Activated CD8-positive, alpha-beta T cell treated with anti-CD3 and anti-CD28 coated beads, Interleukin-2, amount 10 ng/mL, durations not matched to agents 7 days and 5 days (primary cell): Measurements from ENCODE around the gene BCAR1. TPM values are rescaled to one million over a fixed set of nuclear protein-coding genes. Genes with fewer than 3 reads are reported as not detected.
"Not testable (repeated sequence)": the region's sequence is repeated elsewhere in the genome, so short reads cannot be mapped to it uniquely, and the experiment has no call there.

ENCODE experiments used
- ATAC-seq: fragments of 150-1000 bp; cut with Tn5 transposase; one replicate; pipeline ENCODE4 v1.10.0; 2021; ENCODE audit warnings: moderate library complexity
- CTCF ChIA-PET: fragments of 350-600 bp; sonication (Branson Sonifier 250); formaldehyde crosslinking; loops from one replicate; lab custom pipeline; 2021; ENCODE audit warnings: antibody characterized with exemption; lab: Charles Lee
- POLR2A ChIA-PET: fragments of 350-600 bp; sonication (Branson Sonifier 250); formaldehyde crosslinking; loops from one replicate; lab custom pipeline; 2021; ENCODE audit warnings: antibody characterized with exemption; lab: Charles Lee
- DNase-seq: peaks from one replicate; pipeline ENCODE4 v3.0.0-alpha.2; 2020
- H3K27ac Mint-ChIP-seq: one replicate; pipeline ENCODE4 v1.8.0; 2021; ENCODE audit warnings: mild to moderate bottlenecking, mixed read lengths
- H3K27me3 Mint-ChIP-seq: one replicate; pipeline ENCODE4 v1.8.0; 2021; ENCODE audit warnings: low read depth, mixed read lengths
- H3K36me3 Mint-ChIP-seq: one replicate; pipeline ENCODE4 v1.8.0; 2021; ENCODE audit warnings: low read depth, mixed read lengths
- H3K4me1 Mint-ChIP-seq: one replicate; pipeline ENCODE4 v1.8.0; 2021; ENCODE audit warnings: low read depth, mixed read lengths
- H3K4me3 Mint-ChIP-seq: one replicate; pipeline ENCODE4 v1.8.0; 2021; ENCODE audit warnings: mild to moderate bottlenecking, mixed read lengths
- H3K9me3 Mint-ChIP-seq: one replicate; pipeline ENCODE4 v1.8.0; 2022; ENCODE audit warnings: mixed read lengths; ENCODE audit not compliant: insufficient read depth
- total RNA-seq, 2 experiments: library from RNA; stranded (reverse); gene quantifications; one replicate each; pipeline ENCODE4 v1.2.3, GENCODE V29; 2021

Gene BCAR1
- total RNA-seq, 2 experiments from 2014 or later, result 0.08 TPM; not detected in 1

DNA sequence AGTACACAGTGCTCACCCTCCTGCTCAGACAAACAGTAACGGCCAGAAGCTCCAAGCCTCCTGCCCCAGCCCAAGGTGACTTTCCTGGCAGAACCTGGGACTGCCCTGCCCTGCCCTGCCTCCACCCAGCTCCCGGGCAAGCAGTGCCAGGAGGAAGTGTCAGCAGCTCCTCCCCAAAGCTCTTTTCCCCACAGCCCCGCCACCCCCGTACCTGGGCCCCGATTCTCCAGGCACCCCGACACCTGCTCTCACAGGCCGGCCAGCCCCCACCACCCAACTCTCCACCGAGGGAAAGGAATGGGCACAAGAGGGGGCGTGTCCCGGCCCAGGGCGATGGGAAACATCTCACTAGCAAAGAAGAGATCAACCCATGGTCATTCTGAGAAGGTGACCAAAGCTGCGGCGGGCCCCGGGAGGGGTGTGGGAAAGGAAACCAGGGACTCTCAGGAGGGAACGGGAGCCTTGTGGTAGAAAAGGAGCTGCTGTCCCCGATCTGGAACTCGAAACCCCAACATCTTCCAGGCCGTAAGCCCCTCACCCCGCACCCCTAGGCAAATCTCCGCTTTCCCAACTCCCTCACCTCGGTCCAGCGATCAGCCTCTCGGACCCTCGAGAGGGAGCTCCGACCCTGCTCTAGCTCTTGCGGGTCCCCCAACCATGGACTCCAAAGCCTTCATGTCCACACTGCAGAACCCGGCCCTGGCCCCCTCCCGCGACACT is 1.2 kb downstream of the BCAR1 start:
- no peak overlapping the region for H3K27ac Mint-ChIP-seq

DNA sequence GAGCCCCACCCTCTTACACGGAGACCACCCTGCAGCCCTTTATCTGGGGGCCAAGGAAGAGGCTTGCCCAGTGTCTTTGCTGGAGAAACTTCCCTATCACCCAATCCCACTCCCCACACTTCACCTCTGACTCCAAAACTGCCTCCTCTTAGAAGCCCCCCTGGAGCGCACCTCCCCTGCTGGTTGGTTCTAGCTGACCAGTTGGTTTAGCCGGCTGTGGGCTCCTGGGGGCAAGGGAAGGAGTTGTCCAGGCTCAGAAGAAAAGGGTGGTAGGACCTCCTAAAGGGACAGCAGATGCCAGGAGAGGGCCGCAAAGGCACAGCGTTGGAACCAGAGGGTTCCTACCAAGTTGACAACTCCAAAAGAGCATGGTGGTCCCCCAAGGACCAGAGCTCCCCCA is 2.0 kb downstream of the BCAR1 start:
- ATAC-seq, result no peak
- ChIA-PET CTCF (no interaction called here), POLR2A (no interaction called here)
- DNase-seq, result no peak
- no peak overlapping the region for H3K27ac Mint-ChIP-seq
- peaks cover 12% of the 10 kb centered on the region for H3K4me1 Mint-ChIP-seq
- peaks cover 50% of the 10 kb centered on the region for H3K27me3 Mint-ChIP-seq
- no peaks in the 10 kb centered on the region for H3K36me3 Mint-ChIP-seq
- no peak overlapping the region for H3K4me3 Mint-ChIP-seq
- H3K9me3 Mint-ChIP-seq, result no peaks in the 10 kb centered on the region

More for the DNA sequence above, 1.2 kb downstream of the BCAR1 start:
- H3K36me3 Mint-ChIP-seq, result no peaks in the 10 kb centered on the region
- no peak for DNase-seq
- H3K9me3 Mint-ChIP-seq, result no peaks in the 10 kb centered on the region
- CTCF ChIA-PET, result interaction anchor here (1.1 kb wide), 1 partner anchor 16 kb away, joined by 5 read pairs; no protein-coding TSS in a partner anchor
- H3K4me1 Mint-ChIP-seq, result peaks cover 12% of the 10 kb centered on the region
- no peak overlapping the region for H3K4me3 Mint-ChIP-seq
- H3K27me3 Mint-ChIP-seq, result peaks cover 58% of the 10 kb centered on the region
- no peak for ATAC-seq
- POLR2A ChIA-PET, result no interaction called here

DNA sequence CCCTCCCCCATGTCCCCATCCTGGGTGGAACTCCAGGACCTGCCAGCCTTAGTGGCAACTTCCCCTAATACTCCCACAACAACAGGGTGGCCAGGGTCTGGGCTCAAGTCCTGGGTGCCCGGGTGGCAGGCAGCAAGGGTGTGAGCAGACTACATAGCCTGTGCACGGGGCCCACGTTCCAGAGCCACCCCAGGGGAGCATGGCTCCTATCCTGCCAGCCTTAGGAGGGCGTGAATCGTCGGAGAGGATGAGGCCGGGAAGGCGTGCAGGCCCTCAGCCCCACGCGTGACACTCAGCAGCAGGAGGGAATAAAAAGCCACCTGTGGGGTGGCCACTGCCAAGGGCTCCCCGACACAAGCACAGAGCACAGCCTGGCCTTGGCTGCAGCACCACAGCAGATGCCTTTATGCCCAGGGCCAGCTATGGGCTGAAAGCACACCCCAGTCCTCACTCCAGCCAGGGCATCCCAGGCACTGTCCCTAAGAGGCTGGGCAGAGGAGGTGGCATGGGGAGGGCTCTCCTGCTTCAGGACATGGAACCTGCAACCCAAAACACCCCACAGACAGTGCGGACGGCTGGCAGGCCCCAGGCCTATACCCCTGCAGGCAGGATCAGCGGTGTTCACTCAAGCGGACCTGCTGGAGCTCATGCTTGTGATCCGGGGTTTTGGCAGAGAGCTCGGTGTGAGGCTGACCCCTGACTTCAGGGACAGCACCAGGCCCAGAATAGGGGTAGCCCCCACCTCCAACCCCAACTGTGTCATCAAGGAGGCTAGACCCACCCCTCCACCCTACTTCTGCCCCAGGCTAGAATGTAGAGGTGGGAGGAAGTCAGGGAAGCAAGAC is 2.7 kb downstream of the BCAR1 start:
- ChIA-PET POLR2A (no interaction called here), CTCF (no interaction called here)
- H3K9me3 Mint-ChIP-seq, result no peaks in the 10 kb centered on the region
- H3K4me3 Mint-ChIP-seq, result no peak overlapping the region
- DNase-seq (no peak), ATAC-seq (no peak)
- H3K36me3 Mint-ChIP-seq, result no peaks in the 10 kb centered on the region
- H3K4me1 Mint-ChIP-seq, result peaks cover 12% of the 10 kb centered on the region
- peaks cover 45% of the 10 kb centered on the region for H3K27me3 Mint-ChIP-seq
- no peak overlapping the region for H3K27ac Mint-ChIP-seq

DNA sequence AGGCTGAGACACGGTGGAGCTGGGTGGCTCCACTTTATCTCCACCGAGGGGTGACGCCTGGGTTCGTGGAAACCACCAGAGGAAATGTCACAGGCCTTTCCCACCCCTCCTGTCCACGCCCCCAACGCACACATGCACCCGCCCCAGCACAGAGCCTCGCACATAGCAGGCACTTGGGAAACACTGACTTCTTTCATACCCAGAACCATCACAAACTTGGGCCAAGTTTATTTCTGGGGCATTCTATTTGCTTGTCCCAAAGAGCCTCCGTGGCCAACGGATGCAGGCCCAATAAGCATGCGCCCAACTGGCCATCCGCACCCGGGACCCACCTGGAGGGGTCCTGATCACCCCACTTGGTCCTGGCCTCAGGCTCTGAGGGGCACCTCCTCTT is 3.3 kb downstream of the BCAR1 start:
- Mint-ChIP-seq H3K27ac (no peak overlapping the region), H3K4me3 (no peak overlapping the region), H3K27me3 (peaks cover 39% of the 10 kb centered on the region), H3K4me1 (peaks cover 12% of the 10 kb centered on the region), H3K9me3 (no peaks in the 10 kb centered on the region), H3K36me3 (no peaks in the 10 kb centered on the region)
- no peak for ATAC-seq
- no peak for DNase-seq
- CTCF ChIA-PET, result interaction anchor here (0.8 kb wide), 1 partner anchor 14 kb away, joined by 3 read pairs; no protein-coding TSS in a partner anchor
- POLR2A ChIA-PET, result no interaction called here

DNA sequence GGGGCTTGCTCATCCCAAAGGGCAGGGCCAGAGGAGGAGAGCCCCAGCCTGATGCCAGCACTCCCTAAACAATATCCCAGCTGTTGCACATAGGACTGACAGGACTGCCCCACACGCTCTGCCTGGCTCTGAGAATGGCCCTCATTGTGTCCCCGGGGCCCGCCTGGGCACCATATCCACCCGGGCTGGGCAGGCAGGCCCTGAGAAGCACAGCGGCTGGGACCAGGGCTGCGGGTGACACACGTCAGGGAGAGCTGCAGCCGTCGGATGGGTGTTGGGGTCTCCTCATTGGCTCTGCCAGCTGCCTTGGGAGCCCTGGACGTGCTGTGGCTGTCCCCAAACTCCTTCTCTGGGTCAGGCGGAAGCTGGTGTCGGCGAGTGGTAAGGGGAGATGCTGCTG is 4.2 kb downstream of the BCAR1 start:
- CTCF ChIA-PET, result interaction anchor here (0.8 kb wide), 1 partner anchor 14 kb away, joined by 3 read pairs; no protein-coding TSS in a partner anchor
- no peaks in the 10 kb centered on the region for H3K9me3 Mint-ChIP-seq
- H3K4me1 Mint-ChIP-seq, result peaks cover 12% of the 10 kb centered on the region
- no peak overlapping the region for H3K27ac Mint-ChIP-seq
- no peaks in the 10 kb centered on the region for H3K36me3 Mint-ChIP-seq
- DNase-seq (no peak), ATAC-seq (no peak)
- H3K27me3 Mint-ChIP-seq, result peaks cover 32% of the 10 kb centered on the region
- no peak overlapping the region for H3K4me3 Mint-ChIP-seq
- POLR2A ChIA-PET, result no interaction called here

DNA sequence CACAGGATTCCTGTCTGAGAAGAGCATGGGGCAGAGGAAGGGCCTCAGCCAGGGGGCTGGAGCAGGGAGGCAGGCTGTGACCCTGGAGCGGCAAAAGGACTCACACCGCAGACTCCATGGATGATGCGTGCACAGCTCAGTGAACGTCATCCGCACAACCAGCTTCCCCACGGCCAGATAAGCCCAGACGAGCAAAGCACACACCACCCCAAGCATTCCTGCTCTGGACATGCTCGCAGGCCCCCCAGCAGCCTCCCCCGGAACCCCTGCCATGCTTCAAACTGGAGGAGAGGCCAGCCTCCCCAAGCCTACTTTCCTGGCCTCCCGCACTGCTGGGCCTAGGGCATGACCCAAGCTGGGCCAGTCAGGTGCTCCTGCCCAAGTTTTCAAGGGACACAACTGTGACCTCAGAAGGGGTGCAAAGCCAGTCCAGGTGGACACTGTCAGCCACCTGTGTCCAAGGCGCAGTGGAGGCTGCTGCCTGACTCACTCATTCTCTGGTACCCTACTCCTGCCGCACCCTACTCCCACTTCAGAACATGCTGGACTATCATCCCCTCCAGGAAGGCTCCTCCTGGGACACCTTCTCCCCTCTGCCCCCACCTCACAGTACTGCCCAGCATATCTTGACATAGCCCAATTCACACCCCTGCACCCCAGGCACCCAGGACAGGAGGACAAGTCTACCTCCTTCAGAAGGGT is 4.8 kb downstream of the BCAR1 start:
- Mint-ChIP-seq H3K4me3 (no peak overlapping the region), H3K36me3 (no peaks in the 10 kb centered on the region), H3K27me3 (peaks cover 26% of the 10 kb centered on the region), H3K9me3 (no peaks in the 10 kb centered on the region), H3K27ac (no peak overlapping the region), H3K4me1 (peaks cover 6% of the 10 kb centered on the region)
- ChIA-PET POLR2A (no interaction called here), CTCF (no interaction called here)
- DNase-seq, result no peak
- ATAC-seq, result no peak

DNA sequence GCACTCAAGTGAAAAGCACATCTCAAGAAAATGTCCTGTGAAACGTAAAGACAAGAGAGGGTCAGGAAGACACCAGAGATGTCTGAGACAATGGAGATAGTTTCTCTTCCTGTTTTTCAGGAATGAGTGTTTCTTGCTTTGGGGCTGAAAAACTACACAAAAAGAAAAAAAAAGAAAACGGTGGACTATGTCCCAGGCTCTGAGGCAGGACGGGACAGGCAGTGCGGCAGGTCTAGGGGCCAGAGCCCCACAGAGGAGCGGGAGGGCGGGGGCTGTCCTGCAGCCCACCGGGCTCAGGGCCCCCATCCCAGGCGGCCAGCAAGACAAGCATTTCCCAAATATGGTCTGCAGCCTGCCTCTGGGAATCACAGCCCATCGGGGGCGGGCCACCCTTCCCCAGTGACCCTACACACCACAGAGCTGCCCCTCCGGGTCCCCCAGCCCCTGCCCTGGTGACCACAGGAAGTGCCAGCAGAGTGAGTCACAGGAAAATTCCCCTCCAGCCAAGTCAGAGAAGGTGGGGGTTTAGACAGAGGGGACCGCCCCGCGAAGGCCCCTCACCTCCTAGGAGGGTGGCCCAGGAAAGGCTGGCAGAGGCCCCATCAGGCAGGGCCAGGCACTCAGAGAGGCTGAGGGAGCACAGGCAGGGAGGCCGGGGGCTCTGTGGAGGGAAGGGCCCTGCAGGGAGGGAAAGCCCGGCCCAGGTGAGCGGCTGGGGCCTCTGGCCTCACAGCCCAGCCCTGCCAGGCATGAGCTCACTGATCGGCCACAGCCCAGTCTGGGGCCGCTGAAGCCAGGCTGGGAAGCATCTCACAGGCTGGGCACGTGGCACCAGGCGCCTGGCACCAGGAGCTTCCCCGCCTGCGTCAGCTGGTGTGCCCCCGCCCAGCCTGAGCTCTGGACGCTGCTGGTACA is 6.3 kb downstream of the BCAR1 start:
- Mint-ChIP-seq H3K27ac (no peak overlapping the region), H3K27me3 (peaks cover 22% of the 10 kb centered on the region), H3K4me1 (peaks cover 3% of the 10 kb centered on the region), H3K9me3 (no peaks in the 10 kb centered on the region), H3K36me3 (no peaks in the 10 kb centered on the region), H3K4me3 (no peak overlapping the region)
- ChIA-PET POLR2A (no interaction called here), CTCF (interaction anchor here (1.6 kb wide), 1 partner anchor 140 kb away, joined by 4 read pairs; no protein-coding TSS in a partner anchor)
- DNase-seq (no peak), ATAC-seq (no peak)

DNA sequence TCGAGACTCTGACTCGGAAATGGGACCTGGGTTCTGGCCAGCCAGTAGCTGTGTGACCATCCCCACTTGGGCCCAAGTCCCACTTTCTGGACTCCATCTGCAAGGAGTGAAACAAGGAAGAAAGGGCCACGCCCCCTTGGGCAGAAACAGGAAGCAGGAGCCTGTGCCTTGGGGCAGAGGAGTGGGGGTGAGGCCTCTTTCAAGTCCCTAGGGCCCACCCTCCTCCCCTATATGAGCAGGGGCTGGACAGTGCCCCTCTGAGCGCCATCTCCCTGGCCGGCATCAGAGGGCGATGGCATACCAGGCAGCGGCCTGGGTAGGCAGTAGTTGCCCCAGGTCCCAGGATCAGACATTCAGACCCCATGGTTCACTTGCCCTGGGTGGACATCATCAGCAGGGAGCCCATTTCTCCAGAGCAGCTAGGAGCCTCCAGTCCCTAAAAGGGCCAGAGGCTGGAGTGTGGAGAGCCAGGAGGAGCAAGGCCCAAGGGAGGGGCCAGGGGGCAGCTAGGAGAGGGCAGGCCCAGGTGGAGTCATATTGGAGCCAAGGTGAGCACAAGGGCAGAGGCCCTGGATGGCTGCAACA is 7.1 kb downstream of the BCAR1 start:
- ChIA-PET CTCF (interaction anchor here (1.6 kb wide), 1 partner anchor 141 kb away, joined by 4 read pairs; no protein-coding TSS in a partner anchor), POLR2A (no interaction called here)
- ATAC-seq, result no peak
- H3K4me3 Mint-ChIP-seq, result no peak overlapping the region
- no peaks in the 10 kb centered on the region for H3K36me3 Mint-ChIP-seq
- H3K4me1 Mint-ChIP-seq, result peaks cover 3% of the 10 kb centered on the region
- H3K27ac Mint-ChIP-seq, result no peak overlapping the region
- DNase-seq, result no peak
- no peaks in the 10 kb centered on the region for H3K9me3 Mint-ChIP-seq
- peaks cover 20% of the 10 kb centered on the region for H3K27me3 Mint-ChIP-seq

DNA sequence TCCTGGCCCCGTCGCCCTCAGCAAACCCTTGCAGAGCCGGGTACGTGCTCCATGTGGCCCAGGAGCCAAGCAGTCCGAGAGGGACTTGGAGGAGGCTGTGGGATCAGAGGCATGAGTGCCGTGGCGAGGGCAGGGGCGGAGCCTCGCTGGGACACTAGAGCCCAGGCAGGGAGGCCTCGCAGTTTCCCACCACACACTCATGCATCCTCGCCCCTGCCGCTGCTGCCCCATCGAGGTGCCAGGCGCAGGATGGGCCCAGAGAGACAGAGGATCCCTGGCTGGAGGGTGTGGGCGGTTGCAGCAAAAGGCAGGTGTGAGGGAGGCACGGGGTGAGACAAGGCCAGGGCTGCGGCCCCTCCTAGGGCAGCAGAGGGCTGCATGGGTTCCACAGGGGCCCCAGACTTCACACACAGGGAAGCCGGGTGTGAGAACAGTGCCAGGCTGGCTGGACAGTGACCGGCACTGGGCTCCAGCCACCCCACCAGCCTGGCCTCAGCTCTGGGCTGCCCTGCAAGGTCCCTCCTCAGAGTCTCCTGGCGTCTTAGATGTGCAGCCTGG is 7.7 kb downstream of the BCAR1 start:
- Mint-ChIP-seq H3K27ac (no peak overlapping the region), H3K4me1 (peaks cover 3% of the 10 kb centered on the region), H3K4me3 (no peak overlapping the region), H3K27me3 (peaks cover 17% of the 10 kb centered on the region), H3K36me3 (no peaks in the 10 kb centered on the region), H3K9me3 (no peaks in the 10 kb centered on the region)
- ChIA-PET POLR2A (no interaction called here), CTCF (interaction anchor here (0.9 to 1.6 kb wide), 3 partner anchors 10 to 158 kb away, joined by 3 to 4 read pairs (median 3); no protein-coding TSS in a partner anchor)
- no peak for DNase-seq
- no peak for ATAC-seq

DNA sequence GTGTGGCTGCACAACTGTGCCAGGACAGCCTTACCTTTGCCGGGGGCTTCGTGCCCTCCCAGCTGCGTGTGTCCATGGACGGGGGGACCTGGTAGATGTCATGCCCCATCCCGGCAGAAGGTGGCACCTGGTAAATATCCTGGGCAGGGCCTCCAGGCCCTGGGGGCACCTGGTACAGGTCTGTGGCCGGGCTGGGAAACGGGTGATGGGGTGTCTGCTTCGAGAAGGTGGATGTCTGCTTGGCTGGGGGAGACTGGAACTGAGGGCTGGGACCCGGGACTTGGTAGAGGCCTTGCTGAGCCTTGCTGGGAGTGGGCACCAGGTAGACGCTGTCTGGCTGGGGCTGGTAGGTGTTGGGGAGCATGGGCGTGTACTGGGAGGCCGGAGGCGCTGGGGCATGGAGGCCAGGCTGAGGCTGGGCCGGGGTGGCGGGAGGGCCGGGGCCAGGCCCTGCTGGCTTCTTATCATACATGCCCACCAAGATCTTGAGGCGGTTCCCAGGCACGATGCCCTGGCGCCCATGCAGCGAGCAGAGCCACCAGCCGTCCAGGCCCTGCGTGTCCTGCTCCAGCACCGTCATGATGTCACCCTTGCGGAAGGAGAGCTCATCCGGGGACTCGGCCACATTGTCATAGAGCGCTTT is 8.9 kb downstream of the BCAR1 start:
- CTCF ChIA-PET, result interaction anchor here (1.0 kb wide), 1 partner anchor 9 kb away, joined by 3 read pairs; no protein-coding TSS in a partner anchor

More for the DNA sequence above, 8.9 kb downstream of the BCAR1 start:
- DNase-seq, H3K9me3 Mint-ChIP-seq, H3K4me1 Mint-ChIP-seq, POLR2A ChIA-PET, H3K27ac Mint-ChIP-seq, H3K27me3 Mint-ChIP-seq, H3K36me3 Mint-ChIP-seq, ATAC-seq, H3K4me3 Mint-ChIP-seq: not testable (repeated sequence)
